Kidney (tissue), 14 donors: ENCODE measurements around the gene LEFTY1. TPM values are rescaled to one million over a fixed set of nuclear protein-coding genes. Genes with fewer than 3 reads are reported as not detected.

Experiments
- DNase-seq, 5 donors: peaks; one replicate each; pipeline ENCODE4 v3.0.0-alpha.2; 2013 to 2020
- FAIRE-seq: peaks from 2 replicates; lab custom pipeline; 2012; peaks lifted over from hg19 to GRCh38; lab: Jason Lieb, UNC
- H3K27ac ChIP-seq, 2 donors: one replicate each; pipeline ENCODE4 v1.7.0; 2013; ENCODE audit warnings: low read depth in 2 of 2, low read length in 2 of 2, inconsistent platforms in 1 of 2
- H3K27me3 ChIP-seq: one replicate; pipeline ENCODE4 v1.7.1; 2013; ENCODE audit warnings: low read length, inconsistent platforms; ENCODE audit not compliant: control insufficient read depth, insufficient read depth
- H3K36me3 ChIP-seq, 3 donors: one replicate each; pipeline versions ENCODE4 v1.7.0 to v1.7.1; 2013; ENCODE audit warnings: low read length in 3 of 3, control low read depth in 1 of 3, inconsistent platforms in 1 of 3; ENCODE audit not compliant: insufficient read depth in 3 of 3, control insufficient read depth in 2 of 3
- H3K4me1 ChIP-seq, 3 donors: one replicate each; pipeline versions ENCODE4 v1.7.0 to v1.7.1; 2013; ENCODE audit warnings: low read length in 3 of 3, inconsistent platforms in 1 of 3, low read depth in 1 of 3; ENCODE audit not compliant: control insufficient read depth in 2 of 3, insufficient read depth in 2 of 3
- H3K4me3 ChIP-seq, 3 donors: one replicate each; pipeline versions ENCODE4 v1.7.0 to v1.8.1; 2013; ENCODE audit warnings: low read length in 3 of 3, control low read depth in 1 of 3, inconsistent platforms in 1 of 3
- H3K9ac ChIP-seq, 3 donors: one replicate each; pipeline versions ENCODE4 v1.7.0 to v1.7.1; 2013; ENCODE audit warnings: low read length in 3 of 3, control low read depth in 1 of 3, inconsistent platforms in 1 of 3
- H3K9me3 ChIP-seq, 3 donors: one replicate each; pipeline versions ENCODE4 v1.7.0 to v1.7.1; 2013; ENCODE audit warnings: low read length in 3 of 3, control low read depth in 1 of 3, inconsistent platforms in 1 of 3; ENCODE audit not compliant: control insufficient read depth in 2 of 3, insufficient read depth in 1 of 3
- intact Hi-C: fragments of 100-400 bp; cut with DNase I; formaldehyde crosslinking; loops from one replicate; pipeline ENCODE4 v1.11.1; 2022
- polyA plus RNA-seq: library from polyadenylated mRNA; stranded (reverse); fragments of 350-450 nt; fragmentation: Illumina TruSeq; extraction: RNeasy Lipid Tissue Mini Kit (QIAGEN cat#74804); gene quantifications from one replicate; pipeline ENCODE4 v1.2.3, GENCODE V29; 2014; ENCODE audit warnings: low read depth, low replicate concordance; ENCODE audit not compliant: insufficient read depth
- total RNA-seq: library from RNA; stranded (reverse); fragmentation: NEBNext Ultra II Directional; extraction: Animal tissue kit (Norgen Biotek cat#: 25700); gene quantifications from one replicate; pipeline ENCODE4 v1.2.1, GENCODE V29; 2021
- TF ChIP-seq, protein P1 (sequence below): IDR thresholded peaks from 3 replicates; pipeline ENCODE4 v1.5.1; 2012; ENCODE audit warnings: mild to moderate bottlenecking, moderate library complexity, borderline replicate concordance; ENCODE audit not compliant: insufficient read depth; ENCODE audit errors: extremely low read depth
- donor health status: control.
- donor health status: control.
- donor health status: control.
- donor health status: control.
- donor health status: control.
- donor health status: DM: yes; HTN: yes; CAD: no.
- donor health status: Normal renal cell carcinoma (clear cell type).

Gene LEFTY1
- total and polyA plus RNA-seq, 2 donors from 2014 or later = 0.41 to 8.6 TPM

GRCh38 chr1:225917536-225917935, 28.6 kb upstream of the LEFTY1 start:
- FAIRE-seq (no peak), DNase-seq (no peak)
- H3K4me3 ChIP-seq = no peak overlapping the region
- intact Hi-C loops = no loop called here
- H3K36me3 ChIP-seq = peaks cover 3 to 17% (median 4%) of the 10 kb centered on the region in 3 donors
- peaks cover 0 to 9% (median 0%) of the 10 kb centered on the region in 3 donors for H3K4me1 ChIP-seq
- H3K9ac ChIP-seq = no peak overlapping the region
- no peaks in the 10 kb centered on the region for H3K27me3 ChIP-seq
- no peaks in the 10 kb centered on the region for H3K9me3 ChIP-seq
- no peak overlapping the region for H3K27ac ChIP-seq
- TF ChIP-seq, protein P1, sequence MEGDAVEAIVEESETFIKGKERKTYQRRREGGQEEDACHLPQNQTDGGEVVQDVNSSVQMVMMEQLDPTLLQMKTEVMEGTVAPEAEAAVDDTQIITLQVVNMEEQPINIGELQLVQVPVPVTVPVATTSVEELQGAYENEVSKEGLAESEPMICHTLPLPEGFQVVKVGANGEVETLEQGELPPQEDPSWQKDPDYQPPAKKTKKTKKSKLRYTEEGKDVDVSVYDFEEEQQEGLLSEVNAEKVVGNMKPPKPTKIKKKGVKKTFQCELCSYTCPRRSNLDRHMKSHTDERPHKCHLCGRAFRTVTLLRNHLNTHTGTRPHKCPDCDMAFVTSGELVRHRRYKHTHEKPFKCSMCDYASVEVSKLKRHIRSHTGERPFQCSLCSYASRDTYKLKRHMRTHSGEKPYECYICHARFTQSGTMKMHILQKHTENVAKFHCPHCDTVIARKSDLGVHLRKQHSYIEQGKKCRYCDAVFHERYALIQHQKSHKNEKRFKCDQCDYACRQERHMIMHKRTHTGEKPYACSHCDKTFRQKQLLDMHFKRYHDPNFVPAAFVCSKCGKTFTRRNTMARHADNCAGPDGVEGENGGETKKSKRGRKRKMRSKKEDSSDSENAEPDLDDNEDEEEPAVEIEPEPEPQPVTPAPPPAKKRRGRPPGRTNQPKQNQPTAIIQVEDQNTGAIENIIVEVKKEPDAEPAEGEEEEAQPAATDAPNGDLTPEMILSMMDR = no peak

- Histone ChIP-seq H3K4me3 (no peak overlapping the region), H3K4me1 (peaks cover 0 to 6% (median 0%) of the 10 kb centered on the region in 3 donors), H3K36me3 (peaks cover under 1 to 17% (median 4%) of the 10 kb centered on the region in 3 donors), H3K27ac (no peak overlapping the region), H3K9ac (no peak overlapping the region), H3K27me3 (no peaks in the 10 kb centered on the region), H3K9me3 (no peaks in the 10 kb centered on the region)
- DNase-seq (no peak), FAIRE-seq (no peak)
- intact Hi-C loops = no loop called here
- TF ChIP-seq, protein P1 = no peak
Observed at GRCh38 chr1:225917101-225917500, 28.2 kb upstream of the LEFTY1 start.

- TF ChIP-seq, protein P1 = no peak
- H3K4me1 ChIP-seq = peaks cover 0 to 8% (median 0%) of the 10 kb centered on the region in 3 donors
- FAIRE-seq (no peak), DNase-seq (peak in 1 of 5 donors; percentile 59)
- no peak overlapping the region for H3K27ac ChIP-seq
- no peak overlapping the region for H3K9ac ChIP-seq
- intact Hi-C loops = no loop called here
- no peaks in the 10 kb centered on the region for H3K9me3 ChIP-seq
- H3K4me3 ChIP-seq = no peak overlapping the region
- no peaks in the 10 kb centered on the region for H3K27me3 ChIP-seq
- H3K36me3 ChIP-seq = peaks cover 0 to 12% (median 2%) of the 10 kb centered on the region in 3 donors
Observed at GRCh38 chr1:225915538-225915991, 26.6 kb upstream of the LEFTY1 start.

DNA sequence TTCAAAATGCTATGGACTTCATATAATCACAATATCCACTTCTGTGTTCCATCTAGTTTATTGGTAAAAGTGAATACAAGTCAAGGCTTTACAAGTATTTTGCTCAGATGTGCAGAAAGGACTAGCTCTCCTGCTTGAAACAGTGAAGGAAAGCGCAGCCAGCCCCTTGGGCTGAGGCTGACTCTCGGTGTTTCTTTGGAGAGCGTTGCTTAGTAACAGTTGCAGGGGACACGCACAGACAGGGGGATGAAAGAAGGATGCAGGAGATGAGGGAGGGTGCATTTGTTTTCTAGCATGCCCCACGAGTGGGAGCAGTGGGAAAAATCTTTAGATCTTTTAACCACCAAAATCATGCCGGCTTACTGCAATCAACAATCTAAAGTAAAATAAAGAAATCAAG, 26.0 kb upstream of the LEFTY1 start:
- H3K9me3 ChIP-seq = no peaks in the 10 kb centered on the region
- H3K27ac ChIP-seq = no peak overlapping the region
- peaks cover 0 to 10% (median 2%) of the 10 kb centered on the region in 3 donors for H3K36me3 ChIP-seq
- no peak overlapping the region for H3K9ac ChIP-seq
- no peak overlapping the region for H3K4me3 ChIP-seq
- intact Hi-C loops = no loop called here
- H3K4me1 ChIP-seq = peaks cover 0 to 7% (median 0%) of the 10 kb centered on the region in 3 donors
- DNase-seq (no peak), FAIRE-seq (no peak)
- no peaks in the 10 kb centered on the region for H3K27me3 ChIP-seq
- TF ChIP-seq, protein P1 = no peak
